HAP-1 (cell line): ENCODE results near the gene MPPED1.

ENCODE experiments used
- DNase-seq, 2 experiments: peaks; one replicate each; pipeline ENCODE4 v3.0.0-alpha.2; 2016 to 2020; ENCODE audit warnings: low spot score in 2 of 2
- H3K27me3 ChIP-seq: fragments of 250-450 bp; sonication (Bioruptor Pico); 2 replicates; pipeline ENCODE4 v1.5.1; 2020; ENCODE audit warnings: low read depth, mild to moderate bottlenecking, moderate library complexity
- H3K36me3 ChIP-seq: fragments of 250-450 bp; sonication (Bioruptor Pico); replicated peaks from 2 replicates; pipeline ENCODE4 v1.5.1; 2020; ENCODE audit warnings: mild to moderate bottlenecking
- H3K4me1 ChIP-seq: fragments of 250-450 bp; sonication (Bioruptor Pico); 2 replicates; pipeline ENCODE4 v1.5.1; 2020; ENCODE audit warnings: mild to moderate bottlenecking
- H3K4me3 ChIP-seq: fragments of 250-450 bp; sonication (Bioruptor Pico); 2 replicates; pipeline ENCODE4 v1.5.1; 2020; ENCODE audit warnings: mild to moderate bottlenecking, moderate library complexity
- H3K9me3 ChIP-seq: fragments of 250-450 bp; sonication (Bioruptor Pico); 2 replicates; pipeline ENCODE4 v1.5.1; 2020; ENCODE audit warnings: mild to moderate bottlenecking, moderate library complexity
- in situ Hi-C: fragments of 300-500 bp; cut with MboI; formaldehyde crosslinking; loops from 3 replicates; pipeline ENCODE4 v1.14.3; 2020; ENCODE audit warnings: low sequenced_read_pairs, inconsistent platforms, mixed read lengths

MPPED1 gene

DNA sequence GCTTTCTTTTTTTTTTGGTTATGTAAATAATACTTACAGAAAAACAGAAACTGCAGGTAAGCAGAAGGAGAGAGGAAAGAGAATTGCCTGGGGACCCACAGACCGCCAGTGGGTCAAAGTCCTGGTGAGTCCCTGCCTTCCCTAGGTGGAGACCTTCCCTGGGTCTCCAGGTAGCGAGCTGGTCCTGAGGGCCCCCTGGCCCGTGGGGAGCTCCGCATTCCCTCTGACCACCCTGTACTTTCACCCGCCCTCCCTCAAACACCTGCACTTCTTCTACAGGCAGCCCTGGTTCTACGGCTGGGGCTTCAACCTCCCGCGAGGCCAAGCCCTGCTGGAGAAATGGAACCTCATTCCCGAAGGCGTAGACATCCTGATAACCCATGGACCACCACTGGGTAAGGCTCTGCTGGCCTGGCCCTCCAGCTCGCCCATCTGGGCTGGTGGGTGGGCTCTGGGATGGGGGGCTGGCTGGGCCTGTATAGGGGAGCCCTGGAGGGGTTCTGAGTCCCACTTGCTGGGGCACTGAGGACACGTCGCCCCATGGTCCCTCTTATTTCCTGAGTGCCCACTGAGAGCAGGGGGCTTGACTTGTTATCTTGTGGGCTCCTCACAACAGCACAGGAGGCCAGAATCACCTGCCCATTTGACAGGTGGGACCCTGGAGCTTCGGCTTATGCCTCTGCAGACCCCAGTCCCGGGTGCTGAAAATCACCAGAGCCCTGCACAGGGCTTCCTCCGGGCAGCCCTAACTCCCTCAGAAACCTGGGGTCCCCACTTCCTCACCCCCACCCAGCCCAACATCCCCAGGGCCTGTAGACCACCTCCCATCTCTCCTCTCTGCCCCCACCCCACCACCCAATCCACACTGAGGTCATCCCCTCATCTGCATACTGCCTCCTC is 86.4 kb downstream of the MPPED1 start:
- no peaks in the 10 kb centered on the region for H3K4me1 ChIP-seq
- no peaks in the 10 kb centered on the region for H3K27me3 ChIP-seq
- in situ Hi-C loops: no loop called here
- DNase-seq: no peak
- H3K36me3 ChIP-seq: no peaks in the 10 kb centered on the region
- no peak overlapping the region for H3K4me3 ChIP-seq
- H3K9me3 ChIP-seq: no peaks in the 10 kb centered on the region

GRCh38 chr22:43498856-43499253 is 87.0 kb downstream of the MPPED1 start:
- Histone ChIP-seq H3K4me3 (no peak overlapping the region), H3K36me3 (no peaks in the 10 kb centered on the region), H3K27me3 (no peaks in the 10 kb centered on the region), H3K9me3 (no peaks in the 10 kb centered on the region; the same call in 1 of the 2 replicates), H3K4me1 (no peaks in the 10 kb centered on the region)
- no peak for DNase-seq
- in situ Hi-C loops: no loop called here

DNA sequence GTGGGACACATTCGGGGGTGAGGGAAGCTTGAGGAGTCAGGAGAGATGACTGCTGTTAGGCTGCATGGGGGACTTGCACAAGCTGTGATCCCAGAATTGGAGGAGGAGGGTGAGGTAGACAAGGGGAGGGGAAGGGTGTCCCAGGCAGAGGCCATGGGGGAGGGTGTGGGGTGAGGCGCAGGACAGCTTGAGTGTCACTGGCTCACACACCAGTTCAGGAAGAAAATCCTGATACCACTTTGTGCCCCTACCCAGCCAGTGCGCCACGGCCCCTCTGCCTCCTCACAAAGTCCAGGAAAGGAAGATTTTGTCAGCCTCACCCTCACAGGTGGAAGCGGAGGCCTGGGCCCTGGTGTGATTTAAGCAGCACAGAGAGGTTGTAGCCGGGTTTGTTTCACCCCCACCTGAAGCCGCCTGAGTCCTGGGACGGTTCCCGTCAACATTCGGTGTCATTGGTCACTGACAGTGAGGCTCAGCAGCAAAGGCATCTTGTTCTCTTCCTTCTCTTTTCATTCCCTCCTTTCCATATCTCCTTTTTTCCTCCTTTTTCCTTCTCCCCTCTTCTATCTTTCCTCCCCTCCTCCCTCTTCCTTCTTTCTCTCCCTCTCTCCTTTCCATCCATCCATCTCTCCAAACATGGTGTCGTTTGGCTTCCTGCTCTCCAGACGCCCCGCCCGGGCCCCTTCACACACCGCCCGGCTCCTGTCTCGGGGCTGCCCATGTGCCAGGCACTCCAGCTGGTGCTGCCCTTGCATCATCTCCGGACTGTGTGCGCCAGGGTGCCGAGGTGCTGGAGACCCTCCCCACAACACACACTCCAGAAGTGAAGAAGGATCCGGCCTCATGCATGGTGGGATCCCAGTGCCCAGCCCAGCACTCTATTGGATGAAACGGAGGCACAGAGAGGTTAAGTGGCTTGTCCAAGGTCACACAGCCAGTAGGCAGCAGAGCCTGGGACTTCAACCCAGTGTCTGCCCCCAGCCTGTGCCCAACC is 89.3 kb downstream of the MPPED1 start:
- H3K27me3 ChIP-seq: no peaks in the 10 kb centered on the region
- in situ Hi-C loops: no loop called here
- no peaks in the 10 kb centered on the region for H3K4me1 ChIP-seq
- no peak overlapping the region for H3K4me3 ChIP-seq
- H3K36me3 ChIP-seq: no peaks in the 10 kb centered on the region
- no peak for DNase-seq
- H3K9me3 ChIP-seq: no peaks in the 10 kb centered on the region; the same call in 1 of the 2 replicates

- DNase-seq: no peak
- H3K4me1 ChIP-seq: no peaks in the 10 kb centered on the region
- no peak overlapping the region for H3K4me3 ChIP-seq
- in situ Hi-C loops: no loop called here
- H3K27me3 ChIP-seq: no peaks in the 10 kb centered on the region
- no peaks in the 10 kb centered on the region; the same call in 1 of the 2 replicates for H3K9me3 ChIP-seq
- no peaks in the 10 kb centered on the region for H3K36me3 ChIP-seq
Measured at GRCh38 chr22:43501878-43502277, 90.1 kb downstream of the MPPED1 start.

DNA sequence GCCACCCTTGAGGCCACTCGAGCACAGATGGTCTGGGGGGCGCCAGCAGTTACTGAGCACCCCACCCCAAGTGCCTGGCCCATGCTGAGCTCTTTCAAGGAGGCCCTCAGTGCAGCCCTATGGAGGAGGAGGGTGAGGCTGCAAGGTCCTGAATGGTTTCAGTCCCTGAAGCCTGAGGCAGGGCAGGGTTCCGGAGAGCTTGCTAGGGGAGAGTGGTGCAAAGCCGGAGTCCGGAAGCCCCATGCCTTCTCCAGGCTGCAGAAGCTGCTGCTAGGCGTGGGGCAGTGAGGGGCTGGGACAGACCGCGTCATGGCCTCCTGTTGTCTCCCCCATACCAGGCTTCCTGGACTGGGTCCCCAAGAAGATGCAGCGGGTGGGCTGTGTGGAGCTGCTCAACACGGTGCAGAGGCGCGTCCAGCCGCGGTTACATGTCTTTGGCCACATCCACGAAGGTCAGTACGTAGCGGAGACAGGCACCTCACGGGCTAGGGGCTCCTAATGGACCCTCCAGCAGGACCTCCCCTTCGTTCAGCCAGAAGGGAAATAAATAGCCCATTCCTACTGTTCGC is 90.6 kb downstream of the MPPED1 start:
- DNase-seq: no peak
- Histone ChIP-seq H3K4me1 (no peaks in the 10 kb centered on the region), H3K36me3 (no peaks in the 10 kb centered on the region), H3K27me3 (no peaks in the 10 kb centered on the region), H3K9me3 (no peaks in the 10 kb centered on the region; the same call in 1 of the 2 replicates), H3K4me3 (no peak overlapping the region)
- in situ Hi-C loops: no loop called here

DNA sequence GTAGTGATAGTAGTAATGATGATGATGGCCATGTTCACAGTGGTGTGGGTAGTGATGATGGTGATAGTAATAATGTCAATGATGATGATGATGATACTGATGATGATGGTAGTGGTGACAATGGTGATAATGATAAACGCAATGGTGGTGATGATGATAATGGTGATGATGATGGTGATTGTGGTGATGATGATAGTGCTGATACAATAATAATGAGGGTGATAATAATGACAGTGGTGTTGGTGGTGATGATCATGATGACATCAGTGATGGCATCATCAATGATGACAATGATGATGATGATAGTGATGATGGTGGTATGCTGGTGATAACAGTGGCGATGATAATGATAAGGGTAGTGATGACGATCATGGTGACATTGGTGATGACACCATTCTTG is 92.3 kb downstream of the MPPED1 start:
- Histone ChIP-seq H3K36me3 (no peaks in the 10 kb centered on the region), H3K4me1 (no peaks in the 10 kb centered on the region), H3K9me3 (no peaks in the 10 kb centered on the region; the same call in 1 of the 2 replicates), H3K27me3 (no peaks in the 10 kb centered on the region), H3K4me3 (no peak overlapping the region)
- DNase-seq: no peak
- in situ Hi-C loops: no loop called here

GRCh38 chr22:43504666-43505261 is 93.0 kb downstream of the MPPED1 start:
- in situ Hi-C loops: no loop called here
- Histone ChIP-seq H3K4me1 (no peaks in the 10 kb centered on the region), H3K27me3 (no peaks in the 10 kb centered on the region), H3K4me3 (no peak overlapping the region), H3K9me3 (no peaks in the 10 kb centered on the region; the same call in 1 of the 2 replicates), H3K36me3 (no peaks in the 10 kb centered on the region)
- no peak for DNase-seq

- in situ Hi-C loops: no loop called here
- H3K9me3 ChIP-seq: no peaks in the 10 kb centered on the region; the same call in 1 of the 2 replicates
- H3K36me3 ChIP-seq: no peaks in the 10 kb centered on the region
- DNase-seq: no peak
- H3K27me3 ChIP-seq: no peaks in the 10 kb centered on the region
- H3K4me1 ChIP-seq: no peaks in the 10 kb centered on the region
- H3K4me3 ChIP-seq: no peak overlapping the region
Measured at GRCh38 chr22:43505423-43505822, 93.6 kb downstream of the MPPED1 start.

DNA sequence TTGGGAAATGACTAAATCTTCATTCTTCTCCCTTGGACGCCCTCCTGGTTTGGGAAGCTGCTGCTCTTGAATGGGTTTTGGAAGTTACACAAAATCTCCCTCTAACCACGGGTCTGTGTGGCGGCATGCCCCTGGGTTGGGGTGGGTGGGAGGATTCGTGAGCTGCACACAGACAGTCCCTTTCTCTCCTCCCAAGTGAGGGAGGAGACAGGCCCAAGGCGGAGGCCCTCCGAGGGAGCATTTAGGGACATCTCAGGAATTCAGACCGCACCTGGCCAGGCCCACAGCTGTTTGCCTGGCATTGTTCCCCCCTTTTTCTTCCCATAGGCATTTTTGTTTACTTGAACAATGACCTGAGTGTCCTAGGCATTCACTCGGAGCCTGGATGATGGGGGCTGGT is 94.1 kb downstream of the MPPED1 start:
- H3K4me1 ChIP-seq: no peaks in the 10 kb centered on the region
- H3K27me3 ChIP-seq: no peaks in the 10 kb centered on the region
- no peak overlapping the region for H3K4me3 ChIP-seq
- in situ Hi-C loops: no loop called here
- H3K9me3 ChIP-seq: no peaks in the 10 kb centered on the region; the same call in 1 of the 2 replicates
- H3K36me3 ChIP-seq: no peaks in the 10 kb centered on the region
- no peak for DNase-seq

DNA sequence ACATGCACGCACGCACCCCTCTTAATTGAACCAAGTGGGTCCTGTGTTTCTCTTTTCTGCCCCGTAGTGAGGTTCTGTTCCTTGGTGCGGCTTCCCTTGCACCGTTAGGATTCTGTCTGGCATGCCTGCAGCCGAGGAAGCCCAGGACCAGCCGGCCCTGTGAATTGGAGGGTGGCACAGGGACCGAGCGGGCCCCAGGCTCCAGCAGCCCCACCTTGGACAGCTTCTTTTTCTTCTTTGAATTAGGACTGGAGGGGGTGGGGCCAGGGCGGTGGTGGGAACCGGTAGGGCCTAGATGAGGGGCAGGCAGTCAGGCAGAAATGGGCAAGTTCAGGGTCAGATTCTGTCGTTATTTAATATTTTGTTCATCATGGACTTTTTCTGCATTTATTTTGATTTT is 94.7 kb downstream of the MPPED1 start:
- no peaks in the 10 kb centered on the region for H3K27me3 ChIP-seq
- no peaks in the 10 kb centered on the region; the same call in 1 of the 2 replicates for H3K9me3 ChIP-seq
- H3K36me3 ChIP-seq: no peaks in the 10 kb centered on the region
- H3K4me3 ChIP-seq: no peak overlapping the region
- H3K4me1 ChIP-seq: no peaks in the 10 kb centered on the region
- no peak for DNase-seq
- in situ Hi-C loops: no loop called here

GRCh38 chr22:43507235-43507634 is 95.4 kb downstream of the MPPED1 start:
- Histone ChIP-seq H3K9me3 (no peaks in the 10 kb centered on the region; the same call in 1 of the 2 replicates), H3K36me3 (no peaks in the 10 kb centered on the region), H3K27me3 (no peaks in the 10 kb centered on the region), H3K4me1 (no peaks in the 10 kb centered on the region), H3K4me3 (no peak overlapping the region)
- DNase-seq: no peak
- in situ Hi-C loops: no loop called here

DNA sequence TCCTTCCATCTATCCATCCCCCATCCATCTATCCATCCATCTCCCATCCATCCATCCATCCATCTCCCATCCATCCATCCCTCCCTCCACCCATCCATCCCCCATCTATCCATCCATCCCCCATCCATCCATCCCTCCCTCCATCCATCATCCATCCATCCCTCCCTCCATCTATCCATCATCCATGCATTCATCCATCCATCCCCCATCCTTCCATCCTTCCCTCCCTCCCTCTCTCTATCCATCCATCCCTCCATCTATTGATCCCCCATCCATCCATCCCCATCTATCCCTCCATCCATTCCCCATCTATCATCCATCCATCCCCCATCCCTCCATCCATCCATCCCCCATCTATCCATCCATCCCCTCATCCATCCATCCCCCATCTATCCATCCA is 96.7 kb downstream of the MPPED1 start:
- no peak for DNase-seq
- no peaks in the 10 kb centered on the region for H3K4me1 ChIP-seq
- in situ Hi-C loops: no loop called here
- H3K4me3 ChIP-seq: no peak overlapping the region
- H3K36me3 ChIP-seq: no peaks in the 10 kb centered on the region
- H3K27me3 ChIP-seq: no peaks in the 10 kb centered on the region
- H3K9me3 ChIP-seq: no peaks in the 10 kb centered on the region; the same call in 1 of the 2 replicates

DNA sequence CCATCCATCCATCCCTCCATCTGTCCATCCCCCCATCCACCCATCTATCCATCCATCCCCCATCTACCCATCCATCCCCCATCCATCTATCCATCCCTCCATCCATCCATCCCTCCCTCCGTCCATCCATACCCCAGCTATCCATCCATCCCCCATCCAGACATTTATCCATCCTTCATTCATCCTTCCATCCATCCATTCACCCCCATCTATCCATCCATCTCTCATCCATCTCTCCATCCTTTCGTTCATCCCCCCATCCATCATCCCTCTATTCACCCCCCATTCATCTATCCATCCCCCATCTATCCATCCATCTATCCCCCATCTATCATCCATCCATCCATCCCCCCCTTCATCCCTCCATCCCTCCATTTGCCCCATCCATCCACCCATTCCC is 97.5 kb downstream of the MPPED1 start:
- in situ Hi-C loops: no loop called here

More for the DNA sequence above, 97.5 kb downstream of the MPPED1 start:
- H3K4me1 ChIP-seq: no peaks in the 10 kb centered on the region
- no peak for DNase-seq
- no peak overlapping the region for H3K4me3 ChIP-seq
- H3K36me3 ChIP-seq: no peaks in the 10 kb centered on the region
- H3K9me3 ChIP-seq: no peaks in the 10 kb centered on the region
- H3K27me3 ChIP-seq: no peaks in the 10 kb centered on the region
